ENCODE results near the gene SNN. TPM values are rescaled to one million over a fixed set of nuclear protein-coding genes. Genes with fewer than 3 reads are reported as not detected.

Gene SNN
- total and polyA plus RNA-seq, 2 of the 8 experiments (the other 6 are each of a cell fraction or from before 2014, with no cell fraction given): 37.4 to 66.9 TPM

- H3K79me2 ChIP-seq (ENCODE audit: control insufficient read depth in 1 of 2, insufficient read depth in 2 of 2, low read length in 2 of 2): no peaks in the 10 kb centered on the region
- no peak overlapping the region for H3K4ac ChIP-seq (replicated peaks; ENCODE audit: insufficient read length, low read depth, low read length)
- no peak overlapping the region for H3K4me2 ChIP-seq (ENCODE audit: insufficient read depth in 1 of 2, low read depth in 2 of 2, low read length in 2 of 2)
- H3K23me2 ChIP-seq (ENCODE audit: low read depth, low read length): no peaks in the 10 kb centered on the region
- H2BK20ac ChIP-seq (ENCODE audit: low read length): no peak overlapping the region
- H3K4me3 ChIP-seq (ENCODE audit: extremely low read depth in 1 of 4, insufficient read depth in 2 of 4, low read depth in 3 of 4, low read length in 4 of 4): no peak overlapping the region
- 89% methylated on average over 19 of the region's 19 CpGs; no CpG with 5 or more reads in 1 of the 2 experiments for WGBS, 2 experiments (ENCODE audit: extremely low coverage in 1 of 2, insufficient coverage in 1 of 2, insufficient read length in 1 of 2, insufficient replicate concordance in 2 of 2, low coverage in 1 of 2, low lambda C conversion rate in 2 of 2, missing lambda C conversion rate in 1 of 2)
- no peak overlapping the region for H3K9ac ChIP-seq (replicated peaks in 1 of 4; ENCODE audit: extremely low read depth in 1 of 4, low read depth in 3 of 4, low read length in 3 of 4)
- no peak overlapping the region for H3K14ac ChIP-seq (ENCODE audit: insufficient read length)
- ChIA-PET CTCF (ENCODE audit: partially characterized antibody) (interaction anchor here (0.7 to 3.0 kb wide), 7 partner anchors 14 to 304 kb away, joined by 3 to 15 read pairs (median 3); no protein-coding TSS in a partner anchor), POLR2A (ENCODE audit: partially characterized antibody) (interaction anchor here (1.1 to 3.0 kb wide), 4 partner anchors 11 to 123 kb away, joined by 3 to 15 read pairs (median 3); no protein-coding TSS in a partner anchor)
- H2BK15ac ChIP-seq (ENCODE audit: low read length): no peak overlapping the region
- DNase-seq (ENCODE audit: low read depth in 1 of 2, low spot score in 2 of 2): no peak
- no peak overlapping the region for H4K8ac ChIP-seq (ENCODE audit: extremely low read depth, insufficient read depth, low read length)
- no peak overlapping the region for H4K5ac ChIP-seq (ENCODE audit: insufficient read length, low read depth, low read length)
- H3K36me3 ChIP-seq (ENCODE audit: control insufficient read depth in 2 of 4, insufficient read depth in 4 of 4, low read length in 3 of 4): no peaks in the 10 kb centered on the region
- no peak overlapping the region for H2AK5ac ChIP-seq (ENCODE audit: low read depth, low read length)
- no peaks in the 10 kb centered on the region for H4K20me1 ChIP-seq (replicated peaks in 1 of 2; ENCODE audit: control insufficient read depth in 1 of 2, insufficient read depth in 2 of 2, low read length in 2 of 2)
- no peak overlapping the region for H3K23ac ChIP-seq (ENCODE audit: insufficient read length)
- no peaks in the 10 kb centered on the region for H3K27me3 ChIP-seq (replicated peaks in 1 of 4; ENCODE audit: control insufficient read depth in 3 of 4, extremely low read depth in 1 of 4, insufficient read depth in 3 of 4, low read length in 3 of 4)
- H3K9me3 ChIP-seq (ENCODE audit: insufficient read depth in 2 of 2, low read depth in 1 of 2, low read length in 1 of 2): no peaks in the 10 kb centered on the region
- H4K91ac ChIP-seq (replicated peaks; ENCODE audit: insufficient read length, low read length): no peak overlapping the region
- no peak for FAIRE-seq
- peaks cover 0 to 6% (median 2%) of the 10 kb centered on the region in 4 experiments; a peak in 3 of 7 replicates for H3K4me1 ChIP-seq (replicated peaks in 1 of 4; ENCODE audit: control insufficient read depth in 3 of 4, insufficient read depth in 4 of 4, low read length in 3 of 4)
- H3K56ac ChIP-seq (replicated peaks; ENCODE audit: insufficient read length, low read depth, low read length): no peak overlapping the region
- H2AFZ ChIP-seq (ENCODE audit: low read length): no peak overlapping the region
- 0 out of 2 replicates have a peak overlapping the region, but pooled peaks have one; percentile 50 for H2BK12ac ChIP-seq (ENCODE audit: low read depth, low read length)
- H3K79me1 ChIP-seq (ENCODE audit: low read depth, low read length): no peaks in the 10 kb centered on the region
- H2BK5ac ChIP-seq (ENCODE audit: low read depth, low read length): 0 out of 2 replicates have a peak overlapping the region, but pooled peaks have one; percentile 24
- H3K18ac ChIP-seq (ENCODE audit: extremely low read depth, low read length): no peak overlapping the region; the same call in 1 of the 2 replicates
- H2BK120ac ChIP-seq (replicated peaks; ENCODE audit: low read depth, low read length): no peak overlapping the region
- no peak overlapping the region for H3K27ac ChIP-seq (ENCODE audit: low read depth, low read length)
- TF ChIP-seq FOSL1 (IDR thresholded peaks at IDR 0.05; ENCODE audit: insufficient read depth, low read depth, low read length): no peak
- no peak for TF ChIP-seq KDM5A (IDR thresholded peaks at IDR 0.05; ENCODE audit: low read length)
- no peak for TF ChIP-seq CEBPB (IDR thresholded peaks at IDR 0.05; ENCODE audit: low read depth, low read length)
- no peak for TF ChIP-seq KDM4A (IDR thresholded peaks at IDR 0.05; ENCODE audit: low read depth, low read length, severe bottlenecking)
- no peak for TF ChIP-seq ASH2L (IDR thresholded peaks at IDR 0.05; ENCODE audit: low read length)
- no peak for TF ChIP-seq POU5F1 (IDR thresholded peaks at IDR 0.05; ENCODE audit: low read depth, low read length)
- TF ChIP-seq CBX8 (IDR thresholded peaks at IDR 0.05; ENCODE audit: borderline replicate concordance, low read depth, low read length): no peak
- TF ChIP-seq ATF3 (IDR thresholded peaks at IDR 0.05; ENCODE audit: insufficient read depth, low read depth, low read length): no peak
- no peak for TF ChIP-seq RAD21 (IDR thresholded peaks at IDR 0.05 in 1 of 2, conservative IDR thresholded peaks at IDR 0.05 in 1 of 2; ENCODE audit: low read depth in 2 of 2, low read length in 2 of 2)
- no peak for TF ChIP-seq BRCA1 (IDR thresholded peaks at IDR 0.05; ENCODE audit: low read depth, low read length)
- TF ChIP-seq BCL11A (IDR thresholded peaks at IDR 0.05; ENCODE audit: low read depth in 2 of 2, low read length in 2 of 2): no peak
These were observed 46.2 kb upstream of the SNN start for GRCh38 chr16:11621920-11622651.
